Activated CD8-positive, alpha-beta memory T cell treated with anti-CD3 and anti-CD28 coated beads, Interleukin-2, amount 10 ng/mL, durations not matched to agents 7 days and 5 days (primary cell): ENCODE measurements around the gene PLS1. TPM values are rescaled to one million over a fixed set of nuclear protein-coding genes. Genes with fewer than 3 reads are reported as not detected.

Source experiments
- ATAC-seq: fragments of 150-1000 bp; cut with Tn5 transposase; one replicate; pipeline ENCODE4 v1.10.0; 2021; ENCODE audit warnings: moderate library complexity
- CTCF ChIA-PET: fragments of 350-600 bp; sonication (Branson Sonifier 250); formaldehyde crosslinking; loops from one replicate; lab custom pipeline; 2021; ENCODE audit warnings: antibody characterized with exemption; lab: Charles Lee
- DNase-seq: peaks from one replicate; pipeline ENCODE4 v3.0.0-alpha.2; 2020
- H3K27ac Mint-ChIP-seq: one replicate; pipeline ENCODE4 v1.8.0; 2021; ENCODE audit warnings: mild to moderate bottlenecking, mixed read lengths
- H3K27me3 Mint-ChIP-seq: one replicate; pipeline ENCODE4 v1.8.0; 2021; ENCODE audit warnings: mixed read lengths
- H3K36me3 Mint-ChIP-seq: one replicate; pipeline ENCODE4 v1.8.0; 2021; ENCODE audit warnings: mild to moderate bottlenecking, mixed read lengths
- H3K4me1 Mint-ChIP-seq: one replicate; pipeline ENCODE4 v1.8.0; 2021; ENCODE audit warnings: mixed read lengths
- H3K4me3 Mint-ChIP-seq: one replicate; pipeline ENCODE4 v1.8.0; 2021; ENCODE audit warnings: mild to moderate bottlenecking, moderate library complexity, mixed read lengths
- H3K9me3 Mint-ChIP-seq: one replicate; pipeline ENCODE4 v1.8.0; 2022; ENCODE audit warnings: low read depth, mixed read lengths
- total RNA-seq, 2 experiments: library from RNA; stranded (reverse); gene quantifications; one replicate each; pipeline ENCODE4 v1.2.3, GENCODE V29; 2021

PLS1 gene
- total RNA-seq, 2 experiments from 2014 or later, result 4.2 to 4.5 TPM

DNA sequence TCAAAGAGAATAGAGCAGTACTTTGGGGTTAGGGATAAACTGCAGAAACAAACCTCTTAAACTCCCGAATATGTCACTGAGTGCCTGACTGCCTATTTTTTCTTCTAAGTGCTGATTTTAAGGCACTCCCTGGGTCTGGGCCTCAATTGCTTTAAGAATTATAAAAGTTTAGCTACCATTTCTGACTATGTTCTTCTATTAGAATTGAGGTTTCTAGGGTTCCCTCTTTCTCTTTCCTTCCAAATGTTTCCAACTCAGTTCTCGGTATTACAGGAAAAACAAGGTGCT, 28.9 kb downstream of the PLS1 start:
- Mint-ChIP-seq H3K27me3 (peaks cover 5% of the 10 kb centered on the region), H3K4me3 (no peak overlapping the region), H3K27ac (no peak overlapping the region), H3K9me3 (no peaks in the 10 kb centered on the region), H3K4me1 (no peaks in the 10 kb centered on the region), H3K36me3 (no peaks in the 10 kb centered on the region)
- CTCF ChIA-PET, result no interaction called here
- no peak for ATAC-seq
- no peak for DNase-seq

DNA sequence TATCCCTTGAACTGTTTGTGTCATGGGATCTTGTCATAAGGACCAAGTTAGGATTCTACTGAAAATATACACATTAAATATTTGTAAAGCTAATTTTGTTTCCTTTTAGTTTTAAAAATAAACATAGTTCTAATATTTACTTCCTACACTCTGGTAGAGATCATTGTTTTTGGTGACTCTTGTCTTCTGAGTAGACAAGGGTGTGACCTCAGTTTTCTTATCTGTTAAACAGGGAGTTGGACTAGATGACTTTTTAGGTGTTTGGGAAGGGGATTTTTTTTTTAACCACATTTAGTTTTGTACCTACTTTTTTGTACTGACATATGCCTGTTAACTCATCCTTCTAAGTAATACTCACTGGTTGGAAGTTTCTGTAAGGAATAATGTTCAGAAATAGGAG, 30.8 kb downstream of the PLS1 start:
- Mint-ChIP-seq H3K36me3 (no peaks in the 10 kb centered on the region), H3K4me3 (no peak overlapping the region), H3K27ac (no peak overlapping the region), H3K4me1 (no peaks in the 10 kb centered on the region), H3K27me3 (peaks cover 5% of the 10 kb centered on the region), H3K9me3 (no peaks in the 10 kb centered on the region)
- ATAC-seq (no peak), DNase-seq (no peak)
- CTCF ChIA-PET, result interaction anchor here (0.9 kb wide), 1 partner anchor 202 kb away, joined by 3 read pairs; no protein-coding TSS in a partner anchor

DNA sequence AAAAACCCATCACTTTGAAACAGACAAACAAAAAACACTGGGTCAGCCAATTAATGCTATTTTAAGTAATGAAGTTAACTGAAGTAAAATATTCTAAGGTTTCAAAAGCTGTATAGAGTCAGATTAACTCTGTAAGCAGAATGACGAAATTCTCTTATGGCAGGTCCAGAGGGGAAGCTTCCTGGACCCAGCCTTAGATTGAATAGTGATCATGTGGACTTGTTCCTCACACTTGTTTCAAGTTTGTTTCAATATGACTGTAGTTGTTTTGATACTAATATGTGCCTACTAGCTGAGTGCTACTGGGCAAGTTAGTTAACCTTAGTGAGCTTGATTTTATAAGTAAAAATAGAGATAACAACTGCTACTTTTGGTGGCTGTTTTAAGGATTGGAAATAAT, 32.6 kb downstream of the PLS1 start:
- ATAC-seq (no peak), DNase-seq (no peak)
- CTCF ChIA-PET, result no interaction called here
- no peaks in the 10 kb centered on the region for H3K4me1 Mint-ChIP-seq
- H3K36me3 Mint-ChIP-seq, result no peaks in the 10 kb centered on the region
- H3K4me3 Mint-ChIP-seq, result no peak overlapping the region
- H3K9me3 Mint-ChIP-seq, result no peaks in the 10 kb centered on the region
- no peak overlapping the region for H3K27ac Mint-ChIP-seq
- peaks cover 5% of the 10 kb centered on the region for H3K27me3 Mint-ChIP-seq

DNA sequence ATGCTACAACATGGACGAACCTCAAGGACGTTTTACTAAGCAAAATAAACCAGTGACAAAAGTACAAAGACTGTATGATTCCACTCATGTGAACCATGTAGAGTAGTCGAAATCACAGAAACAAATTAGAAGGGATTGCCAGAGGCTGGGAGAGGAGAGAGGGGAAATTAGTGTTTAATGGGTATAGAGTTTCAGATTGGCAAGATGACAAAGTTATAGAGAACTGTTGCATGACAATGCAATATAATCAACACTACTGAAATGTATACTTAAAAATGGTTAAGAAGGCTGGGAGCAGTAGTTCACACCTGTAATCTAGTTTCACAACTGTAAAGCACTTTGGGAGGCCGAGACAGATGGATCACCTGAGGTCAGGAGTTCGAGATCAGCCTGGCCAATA, 36.9 kb downstream of the PLS1 start:
- Mint-ChIP-seq H3K27ac (no peak overlapping the region), H3K9me3 (no peaks in the 10 kb centered on the region), H3K4me3 (no peak overlapping the region), H3K4me1 (no peaks in the 10 kb centered on the region), H3K36me3 (no peaks in the 10 kb centered on the region), H3K27me3 (no peaks in the 10 kb centered on the region)
- DNase-seq (no peak), ATAC-seq (no peak)
- CTCF ChIA-PET, result no interaction called here

DNA sequence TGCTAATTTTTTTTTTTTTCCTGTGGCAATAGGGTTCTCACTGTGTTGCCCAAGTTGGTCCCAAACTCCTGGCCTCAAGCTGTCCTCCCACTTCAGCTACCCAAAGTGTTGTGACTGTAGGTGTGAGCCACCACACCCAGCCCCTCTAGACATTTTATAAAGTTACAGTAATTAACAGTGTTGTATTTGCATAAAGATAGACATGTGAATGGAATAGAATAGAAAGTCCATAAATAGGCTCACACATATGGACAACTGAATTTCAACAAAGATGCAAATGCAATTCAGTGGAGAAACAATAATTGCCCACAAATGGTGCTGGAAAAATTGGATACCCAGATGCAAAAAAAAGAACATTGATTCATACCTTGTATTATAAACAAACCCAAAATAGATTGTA, 39.9 kb downstream of the PLS1 start:
- no peak overlapping the region for H3K27ac Mint-ChIP-seq
- no peaks in the 10 kb centered on the region for H3K9me3 Mint-ChIP-seq
- CTCF ChIA-PET, result no interaction called here
- no peaks in the 10 kb centered on the region for H3K4me1 Mint-ChIP-seq
- H3K36me3 Mint-ChIP-seq, result no peaks in the 10 kb centered on the region
- ATAC-seq, result no peak
- DNase-seq, result no peak
- no peaks in the 10 kb centered on the region for H3K27me3 Mint-ChIP-seq
- no peak overlapping the region for H3K4me3 Mint-ChIP-seq

DNA sequence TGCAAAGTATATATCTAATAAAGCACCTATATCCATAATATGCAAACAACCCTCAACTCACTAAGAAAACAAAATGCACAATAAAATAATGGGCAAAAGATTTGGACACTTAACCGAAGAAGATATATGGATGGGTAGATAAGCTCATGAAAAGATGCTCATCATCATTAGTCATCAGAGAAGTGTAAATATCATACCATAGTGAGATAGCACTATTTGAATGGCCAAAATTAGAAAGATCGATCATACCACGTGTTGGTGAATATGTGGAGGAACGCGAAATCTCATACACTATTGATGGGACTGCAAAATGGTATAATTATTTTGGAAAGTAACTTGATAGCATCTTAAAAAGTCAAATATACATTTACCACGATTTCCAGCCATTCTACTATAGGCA, 40.5 kb downstream of the PLS1 start:
- Mint-ChIP-seq H3K4me1 (no peaks in the 10 kb centered on the region), H3K9me3 (no peaks in the 10 kb centered on the region), H3K27ac (no peak overlapping the region), H3K27me3 (no peaks in the 10 kb centered on the region), H3K36me3 (no peaks in the 10 kb centered on the region), H3K4me3 (no peak overlapping the region)
- DNase-seq (no peak), ATAC-seq (no peak)
- CTCF ChIA-PET, result no interaction called here

DNA sequence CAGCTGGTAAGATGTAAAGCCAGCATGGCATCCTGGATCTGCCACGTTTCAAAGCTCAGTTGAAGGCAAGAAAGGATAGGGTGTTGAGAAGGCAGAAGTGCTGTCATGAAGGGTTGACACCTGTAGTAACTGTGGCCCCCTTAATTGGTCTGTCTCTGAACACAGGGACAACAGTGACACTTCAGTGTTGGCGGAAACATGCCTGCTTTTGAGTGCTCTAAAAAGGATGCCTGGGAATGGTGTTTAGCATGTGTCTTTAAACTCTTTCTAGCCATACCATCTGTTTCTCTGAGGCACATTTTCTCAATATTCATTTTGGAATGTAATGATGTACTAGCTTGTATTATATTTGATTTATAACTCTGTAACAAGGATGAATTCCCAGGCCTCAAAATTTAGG, 42.1 kb downstream of the PLS1 start:
- DNase-seq (no peak), ATAC-seq (no peak)
- Mint-ChIP-seq H3K27ac (no peak overlapping the region), H3K9me3 (no peaks in the 10 kb centered on the region), H3K4me1 (no peaks in the 10 kb centered on the region), H3K36me3 (no peaks in the 10 kb centered on the region), H3K27me3 (no peaks in the 10 kb centered on the region), H3K4me3 (no peak overlapping the region)
- CTCF ChIA-PET, result interaction anchor here (0.6 kb wide), 1 partner anchor 124 kb away, joined by 3 read pairs; no protein-coding TSS in a partner anchor

DNA sequence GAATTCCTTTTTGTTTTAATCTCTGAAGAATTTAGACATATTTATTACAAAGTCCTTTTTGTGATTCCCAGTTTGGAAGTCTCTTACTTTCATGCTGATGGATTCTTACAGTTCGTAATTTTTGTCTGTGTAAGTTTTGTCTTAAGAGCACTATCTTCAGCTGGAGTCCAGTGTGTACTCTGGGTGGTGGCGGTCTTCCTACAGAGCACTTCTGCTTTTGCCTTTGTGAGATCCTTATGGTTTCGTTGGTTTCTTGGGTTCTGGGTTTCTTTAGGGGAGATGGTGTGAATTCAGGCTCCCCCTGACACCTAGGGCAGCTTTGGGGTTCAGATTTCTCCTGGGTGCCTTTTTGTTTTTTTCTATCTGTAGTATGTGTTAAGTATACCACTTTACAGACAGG, 45.3 kb downstream of the PLS1 start:
- Mint-ChIP-seq H3K9me3 (no peaks in the 10 kb centered on the region), H3K4me3 (no peak overlapping the region), H3K36me3 (no peaks in the 10 kb centered on the region), H3K27ac (no peak overlapping the region), H3K4me1 (no peaks in the 10 kb centered on the region), H3K27me3 (no peaks in the 10 kb centered on the region)
- CTCF ChIA-PET, result no interaction called here
- ATAC-seq (no peak), DNase-seq (no peak)

DNA sequence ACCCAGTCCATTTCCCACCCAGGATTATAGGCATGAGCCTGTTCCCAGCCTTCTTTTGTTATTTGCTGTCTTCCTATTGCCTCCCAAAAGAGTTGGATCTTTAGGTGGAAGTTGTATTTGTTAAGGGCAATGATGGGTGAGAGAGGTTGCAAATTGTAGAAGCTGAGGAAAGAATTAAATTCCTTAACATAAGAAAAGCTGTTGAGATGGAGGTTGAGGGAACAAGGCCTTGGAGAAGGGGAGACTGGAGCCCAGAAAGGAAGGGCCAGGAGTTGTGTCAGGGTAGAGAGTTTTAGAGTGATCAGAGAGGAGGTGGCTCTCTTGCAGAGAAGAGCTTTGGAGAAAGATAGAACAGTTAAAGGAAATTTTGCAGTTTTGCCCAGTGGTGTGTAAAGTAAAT, 46.8 kb downstream of the PLS1 start:
- DNase-seq (no peak), ATAC-seq (no peak)
- no peaks in the 10 kb centered on the region for H3K36me3 Mint-ChIP-seq
- H3K9me3 Mint-ChIP-seq, result no peaks in the 10 kb centered on the region
- H3K4me1 Mint-ChIP-seq, result no peaks in the 10 kb centered on the region
- H3K4me3 Mint-ChIP-seq, result no peak overlapping the region
- H3K27me3 Mint-ChIP-seq, result no peaks in the 10 kb centered on the region
- CTCF ChIA-PET, result no interaction called here
- no peak overlapping the region for H3K27ac Mint-ChIP-seq

DNA sequence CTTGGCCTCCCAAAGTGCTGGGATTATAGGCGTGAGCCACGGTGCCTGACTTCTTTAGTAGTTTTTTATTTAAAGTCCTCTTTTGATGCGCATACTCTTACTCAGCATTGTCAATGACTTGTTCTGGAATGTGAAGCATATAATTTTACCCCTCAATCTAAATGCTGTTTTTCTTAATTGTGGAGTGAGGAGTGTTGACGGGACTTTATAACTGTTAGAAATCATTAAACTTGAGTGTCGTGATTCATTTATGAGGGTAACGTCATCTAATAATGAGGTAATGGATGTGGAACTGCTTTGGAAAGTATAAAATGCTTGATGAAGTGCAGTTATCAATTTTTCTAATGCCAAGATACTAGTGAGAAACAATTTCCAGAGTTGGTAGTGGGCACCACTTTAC, 48.3 kb downstream of the PLS1 start:
- Mint-ChIP-seq H3K36me3 (no peaks in the 10 kb centered on the region), H3K27me3 (no peaks in the 10 kb centered on the region), H3K4me1 (no peaks in the 10 kb centered on the region), H3K27ac (no peak overlapping the region), H3K9me3 (no peaks in the 10 kb centered on the region), H3K4me3 (no peak overlapping the region)
- DNase-seq (no peak), ATAC-seq (no peak)
- CTCF ChIA-PET, result no interaction called here

DNA sequence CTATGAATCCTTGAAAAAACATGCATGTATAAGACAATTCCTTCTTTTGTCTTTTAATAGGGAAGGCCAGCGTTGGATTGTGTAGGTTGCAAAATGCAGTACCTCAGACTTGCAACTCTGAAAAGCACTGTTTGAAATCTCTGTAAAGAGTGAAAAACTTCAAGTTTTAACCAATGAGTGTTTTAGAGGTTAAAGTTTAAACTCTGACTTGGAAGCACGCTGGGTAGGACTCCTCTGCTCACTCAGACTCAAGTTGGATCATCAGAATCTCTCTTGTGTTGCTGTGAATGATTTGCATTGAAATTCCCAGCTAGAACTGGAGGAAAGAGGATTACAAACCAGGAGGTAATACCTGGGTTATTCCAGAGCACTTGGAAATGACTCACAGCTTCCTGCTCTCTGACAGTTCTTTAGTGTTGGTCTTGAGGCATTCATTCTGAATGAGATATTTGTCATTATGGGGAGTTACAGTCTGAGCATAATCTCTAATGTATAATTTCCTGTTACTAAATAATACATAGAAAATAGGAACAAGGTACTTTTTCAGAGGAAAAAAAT, 49.1 kb downstream of the PLS1 start:
- H3K27me3 Mint-ChIP-seq, result no peaks in the 10 kb centered on the region
- H3K4me3 Mint-ChIP-seq, result no peak overlapping the region
- no peak for DNase-seq
- no peaks in the 10 kb centered on the region for H3K36me3 Mint-ChIP-seq
- ATAC-seq, result no peak
- no peaks in the 10 kb centered on the region for H3K9me3 Mint-ChIP-seq
- H3K4me1 Mint-ChIP-seq, result no peaks in the 10 kb centered on the region
- CTCF ChIA-PET, result no interaction called here
- no peak overlapping the region for H3K27ac Mint-ChIP-seq

DNA sequence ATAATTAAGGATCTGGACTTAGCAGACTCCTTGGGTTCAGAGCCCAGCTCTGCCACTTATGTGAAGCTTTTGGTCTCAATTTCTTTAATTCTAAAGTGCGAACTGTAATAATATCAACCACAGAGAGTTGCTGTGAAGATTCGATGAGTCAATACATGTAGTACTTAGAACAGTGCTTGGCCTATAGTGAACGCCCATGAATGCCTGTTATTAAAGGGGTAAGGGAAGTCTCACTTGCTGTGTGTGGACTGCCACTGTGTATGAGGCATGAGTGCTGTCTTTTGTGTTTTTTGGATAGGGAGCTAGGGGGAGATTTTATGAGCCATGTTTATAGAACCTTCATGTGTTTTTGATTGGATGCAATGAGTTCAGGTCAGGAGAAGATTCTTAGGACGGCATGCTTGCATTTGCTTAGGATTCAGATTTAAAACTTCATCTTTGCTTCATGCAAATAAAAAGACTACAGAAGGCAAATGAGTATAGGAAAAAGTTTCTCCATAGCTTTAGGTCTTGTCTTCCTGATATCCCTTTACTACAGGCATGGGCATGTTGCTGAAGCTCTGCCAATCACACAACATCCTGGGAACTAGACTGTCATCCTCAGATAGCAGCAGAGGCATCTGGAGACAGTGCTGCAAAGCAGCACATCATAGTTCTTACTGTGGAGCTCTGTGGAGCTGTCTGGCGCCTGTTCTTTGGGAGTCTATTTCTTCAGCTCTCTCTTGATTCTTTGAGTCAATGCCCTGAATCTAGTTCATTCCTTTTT, 50.0 kb downstream of the PLS1 start:
- no peaks in the 10 kb centered on the region for H3K27me3 Mint-ChIP-seq
- H3K4me1 Mint-ChIP-seq, result no peaks in the 10 kb centered on the region
- CTCF ChIA-PET, result no interaction called here
- no peak overlapping the region for H3K4me3 Mint-ChIP-seq
- no peaks in the 10 kb centered on the region for H3K9me3 Mint-ChIP-seq
- DNase-seq (no peak), ATAC-seq (no peak)
- no peaks in the 10 kb centered on the region for H3K36me3 Mint-ChIP-seq
- H3K27ac Mint-ChIP-seq, result no peak overlapping the region

DNA sequence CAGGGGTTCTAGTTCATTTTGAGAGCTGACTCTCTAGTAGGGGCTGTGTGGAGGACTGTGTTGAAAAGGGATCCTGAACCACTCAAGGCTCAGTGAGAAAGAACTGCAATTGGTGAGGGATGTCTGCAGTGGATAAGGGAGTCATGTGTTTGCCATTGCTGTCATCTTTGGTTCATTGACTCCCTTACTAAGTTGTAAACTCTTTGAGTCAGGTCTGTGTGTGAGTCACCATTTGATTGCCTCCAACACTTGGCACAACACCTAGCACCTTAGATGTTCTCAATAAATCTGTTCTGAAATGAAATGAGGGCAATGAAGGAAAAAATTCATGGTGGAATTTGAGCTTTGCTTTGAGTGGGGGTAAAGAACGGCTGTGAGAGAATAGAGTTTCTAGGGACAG, 51.7 kb downstream of the PLS1 start:
- H3K4me1 Mint-ChIP-seq, result no peaks in the 10 kb centered on the region
- H3K9me3 Mint-ChIP-seq, result no peaks in the 10 kb centered on the region
- no peak overlapping the region for H3K4me3 Mint-ChIP-seq
- no peaks in the 10 kb centered on the region for H3K27me3 Mint-ChIP-seq
- DNase-seq, result no peak
- no peaks in the 10 kb centered on the region for H3K36me3 Mint-ChIP-seq
- no peak for ATAC-seq
- H3K27ac Mint-ChIP-seq, result no peak overlapping the region
- CTCF ChIA-PET, result no interaction called here

DNA sequence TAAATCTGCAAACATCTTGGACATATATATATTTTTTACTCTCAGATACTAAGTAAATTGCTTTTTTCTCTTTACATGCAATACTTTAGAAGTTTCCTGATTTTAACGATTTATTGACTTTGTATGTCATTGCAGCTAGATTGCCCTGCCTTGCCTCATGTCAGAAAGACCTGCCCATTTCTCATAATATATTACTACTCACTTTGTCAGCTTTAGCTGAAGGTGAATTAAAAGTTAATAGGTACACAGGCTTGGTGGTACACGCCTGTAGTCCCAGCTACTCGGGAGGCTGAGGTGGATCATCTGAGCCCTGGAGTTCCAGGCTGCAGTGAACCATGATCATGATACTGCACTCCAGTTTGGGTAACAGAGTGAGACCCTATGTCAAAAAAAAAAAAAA, 52.8 kb downstream of the PLS1 start:
- no peaks in the 10 kb centered on the region for H3K27me3 Mint-ChIP-seq

More for the DNA sequence above, 52.8 kb downstream of the PLS1 start:
- no peaks in the 10 kb centered on the region for H3K9me3 Mint-ChIP-seq
- H3K4me3 Mint-ChIP-seq, result no peak overlapping the region
- CTCF ChIA-PET, result no interaction called here
- ATAC-seq (no peak), DNase-seq (no peak)
- no peak overlapping the region for H3K27ac Mint-ChIP-seq
- no peaks in the 10 kb centered on the region for H3K36me3 Mint-ChIP-seq
- H3K4me1 Mint-ChIP-seq, result no peaks in the 10 kb centered on the region
